ENCODE measurements around the gene GSK3A. TPM values are rescaled to one million over a fixed set of nuclear protein-coding genes. Genes with fewer than 3 reads are reported as not detected.

The GSK3A gene
- total and polyA plus RNA-seq, 2 donors (not counting 1 experiment from before 2014, with no cell fraction given), result 38.5 to 42.0 TPM

- ChIA-PET POLR2A (interaction anchor here (0.6 kb wide), 1 partner anchor 16 kb away, joined by 5 read pairs; no protein-coding TSS in a partner anchor), CTCF (interaction anchor here (1.0 to 8.9 kb wide), 7 partner anchors 11 to 114 kb away, joined by 4 to 89 read pairs (median 5); no protein-coding TSS in a partner anchor)
- intact Hi-C loops (cut with micrococcal nuclease), result no loop called here
- no peak overlapping the region for H3K4me3 Mint-ChIP-seq
- WGBS (ENCODE audit: insufficient coverage), result 45% methylated on average over 10 of the region's 10 CpGs
- Histone ChIP-seq H3K9ac (ENCODE audit: low read length) (no peak overlapping the region), H4K20me1 (ENCODE audit: control insufficient read depth, insufficient read depth, low read length, poor library complexity, severe bottlenecking) (peaks cover 16% of the 10 kb centered on the region), H3K36me3 (replicated peaks in 1 of 2; ENCODE audit: control extremely low read depth in 1 of 2, control insufficient read depth in 1 of 2, extremely low read depth in 1 of 2, insufficient read depth in 2 of 2, low read length in 1 of 2) (peaks cover 2 to 15% of the 10 kb centered on the region in 2 experiments), H2AFZ (ENCODE audit: insufficient read depth, low read depth, low read length, poor library complexity, severe bottlenecking) (no peak overlapping the region), H3K9me3 (ENCODE audit: control extremely low read depth in 1 of 3, control insufficient read depth in 2 of 3, insufficient read depth in 1 of 3, low read length in 2 of 3) (peaks cover 0 to 4% (median 0%) of the 10 kb centered on the region in 3 donors), H3K27ac (ENCODE audit: low read length in 2 of 2) (no peak overlapping the region), H3K4me3 (ENCODE audit: control extremely low read depth in 1 of 5, extremely low read depth in 1 of 5, insufficient read depth in 1 of 5, low read depth in 2 of 5, low read length in 4 of 5) (no peak overlapping the region), H3K4me2 (replicated peaks; ENCODE audit: low read depth, low read length, poor library complexity, severe bottlenecking) (no peak overlapping the region), H3K27me3 (replicated peaks in 1 of 4; ENCODE audit: control extremely low read depth in 1 of 4, control insufficient read depth in 3 of 4, insufficient read depth in 4 of 4, low read length in 3 of 4) (no peaks in the 10 kb centered on the region), H3K4me1 (ENCODE audit: control insufficient read depth in 2 of 2, insufficient read depth in 2 of 2, low read length in 2 of 2) (peaks cover 19 to 33% of the 10 kb centered on the region in 2 donors), H3K79me2 (ENCODE audit: control insufficient read depth, insufficient read depth, low read length) (peaks cover 8% of the 10 kb centered on the region)
- peaks cover 38% of the 10 kb centered on the region for H3K4me1 Mint-ChIP-seq
- H3K27me3 Mint-ChIP-seq, result no peaks in the 10 kb centered on the region
- DNase-seq (peak; percentile 49), ATAC-seq (ENCODE audit: low read depth) (no peak)
- peak overlapping the region; percentile 59 for H3K27ac Mint-ChIP-seq
- TF ChIP-seq, protein P1, sequence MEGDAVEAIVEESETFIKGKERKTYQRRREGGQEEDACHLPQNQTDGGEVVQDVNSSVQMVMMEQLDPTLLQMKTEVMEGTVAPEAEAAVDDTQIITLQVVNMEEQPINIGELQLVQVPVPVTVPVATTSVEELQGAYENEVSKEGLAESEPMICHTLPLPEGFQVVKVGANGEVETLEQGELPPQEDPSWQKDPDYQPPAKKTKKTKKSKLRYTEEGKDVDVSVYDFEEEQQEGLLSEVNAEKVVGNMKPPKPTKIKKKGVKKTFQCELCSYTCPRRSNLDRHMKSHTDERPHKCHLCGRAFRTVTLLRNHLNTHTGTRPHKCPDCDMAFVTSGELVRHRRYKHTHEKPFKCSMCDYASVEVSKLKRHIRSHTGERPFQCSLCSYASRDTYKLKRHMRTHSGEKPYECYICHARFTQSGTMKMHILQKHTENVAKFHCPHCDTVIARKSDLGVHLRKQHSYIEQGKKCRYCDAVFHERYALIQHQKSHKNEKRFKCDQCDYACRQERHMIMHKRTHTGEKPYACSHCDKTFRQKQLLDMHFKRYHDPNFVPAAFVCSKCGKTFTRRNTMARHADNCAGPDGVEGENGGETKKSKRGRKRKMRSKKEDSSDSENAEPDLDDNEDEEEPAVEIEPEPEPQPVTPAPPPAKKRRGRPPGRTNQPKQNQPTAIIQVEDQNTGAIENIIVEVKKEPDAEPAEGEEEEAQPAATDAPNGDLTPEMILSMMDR (IDR thresholded peaks at IDR 0.05), result no peak
- TF ChIP-seq EZH2 (IDR thresholded peaks at IDR 0.05; ENCODE audit: borderline replicate concordance, insufficient read depth, low read depth, low read length, poor library complexity, severe bottlenecking), result no peak
- H3K9me3 Mint-ChIP-seq (ENCODE audit: insufficient read depth), result no peaks in the 10 kb centered on the region
Observed at GRCh38 chr19:42246143-42246921, 3.9 kb upstream of the GSK3A start.

GRCh38 chr19:42245231-42245630 is 2.8 kb upstream of the GSK3A start:
- TF ChIP-seq, protein P1 (IDR thresholded peaks at IDR 0.05), result no peak
- TF ChIP-seq EZH2 (IDR thresholded peaks at IDR 0.05; ENCODE audit: borderline replicate concordance, insufficient read depth, low read depth, low read length, poor library complexity, severe bottlenecking), result no peak
- 87% methylated on average over 5 of the region's 10 CpGs for WGBS (ENCODE audit: insufficient coverage)
- H3K9me3 ChIP-seq (ENCODE audit: control extremely low read depth in 1 of 3, control insufficient read depth in 2 of 3, insufficient read depth in 1 of 3, low read length in 2 of 3), result peaks cover 0 to 4% (median 0%) of the 10 kb centered on the region in 3 donors
- H3K27ac Mint-ChIP-seq, result peak overlapping the region; percentile 99
- no peak for ATAC-seq (ENCODE audit: low read depth)
- peaks cover 19% of the 10 kb centered on the region for H3K79me2 ChIP-seq (ENCODE audit: control insufficient read depth, insufficient read depth, low read length)
- H3K4me3 Mint-ChIP-seq, result peak overlapping the region; percentile 100
- no peaks in the 10 kb centered on the region for H3K27me3 ChIP-seq (replicated peaks in 1 of 4; ENCODE audit: control extremely low read depth in 1 of 4, control insufficient read depth in 3 of 4, insufficient read depth in 4 of 4, low read length in 3 of 4)
- H3K4me2 ChIP-seq (replicated peaks; ENCODE audit: low read depth, low read length, poor library complexity, severe bottlenecking), result peak overlapping the region; percentile 85
- peak overlapping the region; percentile 90 for H2AFZ ChIP-seq (ENCODE audit: insufficient read depth, low read depth, low read length, poor library complexity, severe bottlenecking)
- peak overlapping the region; percentile 64 to 71 for H3K27ac ChIP-seq (ENCODE audit: low read length in 2 of 2)
- ChIA-PET CTCF (interaction anchor here (0.9 to 8.9 kb wide), 12 partner anchors 9 to 175 kb away, joined by 3 to 89 read pairs (median 4); partner anchors contain the start of gene POU2F2), POLR2A (interaction anchor here (0.7 to 2.6 kb wide), 3 partner anchors 23 to 68 kb away, joined by 3 to 5 read pairs (median 4); partner anchors contain the start of gene CIC)
- no peaks in the 10 kb centered on the region for H3K9me3 Mint-ChIP-seq (ENCODE audit: insufficient read depth)
- intact Hi-C loops (cut with micrococcal nuclease), result no loop called here
- H3K4me3 ChIP-seq (ENCODE audit: control extremely low read depth in 1 of 5, extremely low read depth in 1 of 5, insufficient read depth in 1 of 5, low read depth in 2 of 5, low read length in 4 of 5), result peak overlapping the region in 1 of 5 experiments; percentile 87
- H3K4me1 ChIP-seq (ENCODE audit: control insufficient read depth in 2 of 2, insufficient read depth in 2 of 2, low read length in 2 of 2), result peaks cover 30 to 35% of the 10 kb centered on the region in 2 donors
- peaks cover 49% of the 10 kb centered on the region for H3K4me1 Mint-ChIP-seq
- H3K36me3 ChIP-seq (replicated peaks in 1 of 2; ENCODE audit: control extremely low read depth in 1 of 2, control insufficient read depth in 1 of 2, extremely low read depth in 1 of 2, insufficient read depth in 2 of 2, low read length in 1 of 2), result peaks cover 2 to 16% of the 10 kb centered on the region in 2 experiments
- no peaks in the 10 kb centered on the region for H3K27me3 Mint-ChIP-seq
- H4K20me1 ChIP-seq (ENCODE audit: control insufficient read depth, insufficient read depth, low read length, poor library complexity, severe bottlenecking), result peaks cover 26% of the 10 kb centered on the region
- peak overlapping the region; percentile 77 for H3K9ac ChIP-seq (ENCODE audit: low read length)
- no peak for DNase-seq
